ENCODE measurements around the gene AKT2.
A peak's percentile ranks its signal among the peaks of the same experiment; 100 is the strongest.

AKT2 gene

DNA sequence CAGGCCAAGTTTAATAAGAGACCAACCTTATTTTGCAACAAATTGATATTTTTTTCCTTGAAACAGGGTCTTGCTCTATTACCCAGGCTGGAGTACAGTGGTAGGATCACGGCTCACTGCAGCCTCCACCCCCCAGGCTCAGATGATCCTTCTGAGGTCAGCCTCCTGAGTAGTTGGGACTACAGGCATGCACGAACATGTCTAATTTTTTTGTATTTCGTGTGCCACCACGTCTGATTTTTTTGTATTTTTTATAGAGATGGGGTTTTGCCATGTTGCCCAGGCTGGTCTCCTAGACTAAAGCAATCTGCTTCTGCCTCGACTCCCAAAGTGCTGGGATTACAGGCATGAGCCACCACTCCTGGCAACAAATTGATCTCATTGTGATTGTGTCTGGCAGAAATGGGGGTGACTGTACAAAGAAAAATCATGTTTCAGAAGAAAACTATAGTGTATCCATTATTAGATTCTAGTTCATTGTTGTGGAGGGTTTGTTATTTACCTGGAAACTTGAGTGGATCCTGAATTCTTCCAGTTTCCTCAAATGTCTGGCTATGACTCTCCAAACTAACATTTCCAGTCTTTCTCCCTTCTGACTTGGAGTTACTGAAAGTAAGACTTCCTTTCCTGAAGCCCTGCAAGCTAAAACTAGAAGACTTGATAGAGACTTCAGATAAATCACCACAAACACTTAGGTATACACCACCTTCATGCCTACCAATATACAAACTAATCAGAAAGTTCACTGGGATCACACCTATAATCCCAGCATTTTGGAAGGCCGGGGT is 17.3 kb upstream of the AKT2 start:
- DNase-seq (ENCODE audit: low read depth, low spot score), result no peak
- Histone ChIP-seq H3K4me1 (ENCODE audit: control insufficient read depth, insufficient read depth, low read length) (no peaks in the 10 kb centered on the region), H3K36me3 (ENCODE audit: control insufficient read depth, insufficient read depth, low read length) (no peaks in the 10 kb centered on the region), H3K27me3 (ENCODE audit: control insufficient read depth, insufficient read depth, low read length) (no peaks in the 10 kb centered on the region), H3K9me3 (ENCODE audit: control insufficient read depth, insufficient read depth, low read length) (no peaks in the 10 kb centered on the region), H3K4me3 (ENCODE audit: low read length) (no peak overlapping the region), H3K27ac (ENCODE audit: low read length) (no peak overlapping the region)
- no CpG with 5 or more reads among the region's 6 CpGs for WGBS (ENCODE audit: insufficient coverage, insufficient read length)

DNA sequence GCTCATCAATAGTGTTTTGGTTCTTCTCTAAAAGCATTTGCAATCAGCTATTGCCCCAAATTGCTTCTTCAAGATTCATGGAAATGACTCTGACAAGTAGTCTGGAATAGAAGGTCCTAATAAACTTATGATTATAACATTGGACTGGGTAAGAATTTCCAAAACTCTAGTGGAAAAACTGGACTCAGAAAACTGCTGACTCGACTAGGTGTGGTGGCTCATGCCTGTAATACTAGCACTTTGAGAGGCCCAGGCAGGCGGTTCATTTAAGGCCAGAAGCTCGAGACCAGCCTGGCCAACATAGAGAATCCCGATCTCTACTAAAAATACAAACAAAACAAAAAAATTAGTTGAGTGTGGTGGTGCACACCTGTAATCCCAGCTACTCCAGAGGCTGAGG is 15.5 kb upstream of the AKT2 start:
- WGBS (ENCODE audit: insufficient coverage, insufficient read length), result no CpG with 5 or more reads among the region's 4 CpGs
- H3K36me3 ChIP-seq (ENCODE audit: control insufficient read depth, insufficient read depth, low read length), result no peaks in the 10 kb centered on the region

DNA sequence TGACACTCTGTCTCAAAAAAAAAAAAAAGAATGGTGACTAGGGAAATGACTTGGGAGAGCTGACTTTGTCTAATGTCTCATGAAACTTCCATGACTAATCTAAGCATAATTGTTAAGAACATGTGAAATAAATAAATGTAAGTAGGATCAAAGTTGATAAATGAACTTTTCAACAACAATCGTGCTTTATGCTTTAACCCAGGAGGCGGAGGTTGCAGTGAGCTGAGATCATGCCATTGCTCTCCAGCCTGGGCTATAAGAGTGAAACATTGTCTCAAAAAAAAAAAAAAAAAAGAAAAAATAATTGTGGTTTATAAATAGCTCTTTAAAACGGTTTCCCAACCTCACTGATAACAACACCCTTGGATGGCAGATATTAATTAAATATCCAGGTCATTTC is 12.9 kb upstream of the AKT2 start:
- no peaks in the 10 kb centered on the region for H3K9me3 ChIP-seq (ENCODE audit: control insufficient read depth, insufficient read depth, low read length)
- no peaks in the 10 kb centered on the region for H3K27me3 ChIP-seq (ENCODE audit: control insufficient read depth, insufficient read depth, low read length)
- no CpG with 5 or more reads among the region's 3 CpGs for WGBS (ENCODE audit: insufficient coverage, insufficient read length)
- H3K27ac ChIP-seq (ENCODE audit: low read length), result no peak overlapping the region
- H3K4me1 ChIP-seq (ENCODE audit: control insufficient read depth, insufficient read depth, low read length), result no peaks in the 10 kb centered on the region
- DNase-seq (ENCODE audit: low read depth, low spot score), result no peak
- no peaks in the 10 kb centered on the region for H3K36me3 ChIP-seq (ENCODE audit: control insufficient read depth, insufficient read depth, low read length)
- H3K4me3 ChIP-seq (ENCODE audit: low read length), result no peak overlapping the region

More for the DNA sequence above, 15.5 kb upstream of the AKT2 start:
- Histone ChIP-seq H3K27ac (ENCODE audit: low read length) (no peak overlapping the region), H3K27me3 (ENCODE audit: control insufficient read depth, insufficient read depth, low read length) (no peaks in the 10 kb centered on the region), H3K4me3 (ENCODE audit: low read length) (no peak overlapping the region), H3K9me3 (ENCODE audit: control insufficient read depth, insufficient read depth, low read length) (no peaks in the 10 kb centered on the region), H3K4me1 (ENCODE audit: control insufficient read depth, insufficient read depth, low read length) (no peaks in the 10 kb centered on the region)
- no peak for DNase-seq (ENCODE audit: low read depth, low spot score)

DNA sequence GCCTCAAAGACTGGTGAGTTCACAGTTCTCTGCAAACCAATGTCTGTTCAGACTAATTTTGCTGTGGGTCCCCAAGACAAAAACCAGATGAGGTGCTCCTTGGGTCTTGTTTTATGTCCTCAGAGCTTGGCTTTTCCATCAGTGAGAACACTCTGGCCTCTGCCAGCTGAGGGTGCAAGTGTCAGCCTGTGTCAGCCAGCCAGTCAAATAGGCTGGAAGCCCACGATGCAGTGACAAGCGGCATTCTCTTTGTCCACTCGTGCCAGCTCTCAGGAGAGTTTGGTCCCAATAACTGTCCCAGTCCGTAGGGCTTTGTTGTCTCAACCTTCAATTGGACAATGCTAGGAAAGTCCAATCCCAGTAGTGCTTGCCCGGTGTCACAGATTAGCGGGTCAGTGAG is 9.4 kb upstream of the AKT2 start:
- no CpG with 5 or more reads among the region's 6 CpGs for WGBS (ENCODE audit: insufficient coverage, insufficient read length)
- no peak overlapping the region for H3K4me3 ChIP-seq (ENCODE audit: low read length)
- H3K9me3 ChIP-seq (ENCODE audit: control insufficient read depth, insufficient read depth, low read length), result no peaks in the 10 kb centered on the region
- no peaks in the 10 kb centered on the region for H3K27me3 ChIP-seq (ENCODE audit: control insufficient read depth, insufficient read depth, low read length)
- H3K27ac ChIP-seq (ENCODE audit: low read length), result no peak overlapping the region
- no peak for DNase-seq (ENCODE audit: low read depth, low spot score)
- H3K36me3 ChIP-seq (ENCODE audit: control insufficient read depth, insufficient read depth, low read length), result no peaks in the 10 kb centered on the region
- no peaks in the 10 kb centered on the region for H3K4me1 ChIP-seq (ENCODE audit: control insufficient read depth, insufficient read depth, low read length)

DNA sequence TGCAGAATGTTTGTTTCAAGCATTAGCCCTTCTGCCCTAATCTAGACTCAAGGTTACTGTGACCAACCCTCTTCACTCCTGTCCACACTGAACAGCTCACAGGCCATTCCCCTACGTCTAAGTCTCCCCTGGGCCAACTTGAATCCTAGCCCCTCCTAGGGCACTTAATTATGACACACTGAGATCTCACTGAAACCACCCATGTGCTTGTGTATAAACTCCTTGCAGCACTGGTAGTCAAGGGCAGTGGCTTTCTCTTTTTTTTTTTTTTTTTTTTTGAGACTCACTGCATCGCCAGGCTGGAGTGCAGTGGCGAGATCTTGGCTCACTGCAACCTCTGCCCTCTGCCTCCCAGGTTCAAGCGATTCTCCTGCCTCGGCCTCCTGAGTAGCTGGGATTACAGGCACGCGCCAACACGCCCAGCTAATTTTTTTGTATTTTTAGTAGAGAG is 1.9 kb upstream of the AKT2 start:
- Histone ChIP-seq H3K4me3 (ENCODE audit: low read length) (no peak overlapping the region), H3K27ac (ENCODE audit: low read length) (no peak overlapping the region), H3K9me3 (ENCODE audit: control insufficient read depth, insufficient read depth, low read length) (no peaks in the 10 kb centered on the region), H3K4me1 (ENCODE audit: control insufficient read depth, insufficient read depth, low read length) (no peaks in the 10 kb centered on the region), H3K36me3 (ENCODE audit: control insufficient read depth, insufficient read depth, low read length) (no peaks in the 10 kb centered on the region), H3K27me3 (ENCODE audit: control insufficient read depth, insufficient read depth, low read length) (no peaks in the 10 kb centered on the region)
- WGBS (ENCODE audit: insufficient coverage, insufficient read length), result no CpG with 5 or more reads among the region's 8 CpGs
- no peak for DNase-seq (ENCODE audit: low read depth, low spot score)

DNA sequence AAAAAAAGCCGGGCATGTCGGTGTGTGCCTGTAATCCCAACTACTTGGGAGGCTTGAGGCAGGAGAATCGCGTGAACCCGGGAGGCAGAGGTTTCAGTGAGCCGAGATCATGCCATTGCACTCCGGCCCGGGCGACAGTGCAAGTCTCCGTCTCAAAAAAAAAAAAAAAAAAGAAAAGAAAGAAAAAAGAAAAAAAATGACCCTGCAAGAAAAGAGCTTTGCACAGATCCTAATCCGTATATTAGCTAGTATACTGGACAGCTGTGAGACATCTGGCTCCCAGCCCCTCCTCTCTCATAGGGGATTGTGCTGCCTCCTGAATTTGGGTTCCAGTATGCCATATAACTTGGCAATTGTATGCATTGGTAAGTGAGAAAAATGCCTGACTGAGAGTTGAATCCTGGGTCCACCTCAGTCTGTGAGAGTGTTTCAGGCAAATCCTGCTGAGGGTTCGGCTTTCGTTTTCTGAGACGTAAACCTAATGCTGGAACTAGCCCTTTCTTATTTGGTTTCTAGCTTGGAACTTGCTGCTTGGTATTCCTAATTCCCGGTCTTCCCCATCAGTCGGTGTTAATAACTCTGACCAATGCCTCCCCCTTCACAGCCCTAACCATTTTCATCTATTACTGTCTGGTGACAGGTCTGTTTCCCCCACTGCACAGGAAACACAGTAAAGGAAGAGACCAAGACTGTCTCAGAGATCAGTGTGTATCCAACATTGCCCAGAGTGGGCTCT is 1.3 kb upstream of the AKT2 start:
- no peak for DNase-seq (ENCODE audit: low read depth, low spot score)
- WGBS (ENCODE audit: insufficient coverage, insufficient read length), result no CpG with 5 or more reads among the region's 16 CpGs
- H3K4me1 ChIP-seq (ENCODE audit: control insufficient read depth, insufficient read depth, low read length), result no peaks in the 10 kb centered on the region
- no peaks in the 10 kb centered on the region for H3K9me3 ChIP-seq (ENCODE audit: control insufficient read depth, insufficient read depth, low read length)
- H3K36me3 ChIP-seq (ENCODE audit: control insufficient read depth, insufficient read depth, low read length), result no peaks in the 10 kb centered on the region
- H3K27ac ChIP-seq (ENCODE audit: low read length), result no peak overlapping the region
- no peak overlapping the region for H3K4me3 ChIP-seq (ENCODE audit: low read length)
- no peaks in the 10 kb centered on the region for H3K27me3 ChIP-seq (ENCODE audit: control insufficient read depth, insufficient read depth, low read length)

DNA sequence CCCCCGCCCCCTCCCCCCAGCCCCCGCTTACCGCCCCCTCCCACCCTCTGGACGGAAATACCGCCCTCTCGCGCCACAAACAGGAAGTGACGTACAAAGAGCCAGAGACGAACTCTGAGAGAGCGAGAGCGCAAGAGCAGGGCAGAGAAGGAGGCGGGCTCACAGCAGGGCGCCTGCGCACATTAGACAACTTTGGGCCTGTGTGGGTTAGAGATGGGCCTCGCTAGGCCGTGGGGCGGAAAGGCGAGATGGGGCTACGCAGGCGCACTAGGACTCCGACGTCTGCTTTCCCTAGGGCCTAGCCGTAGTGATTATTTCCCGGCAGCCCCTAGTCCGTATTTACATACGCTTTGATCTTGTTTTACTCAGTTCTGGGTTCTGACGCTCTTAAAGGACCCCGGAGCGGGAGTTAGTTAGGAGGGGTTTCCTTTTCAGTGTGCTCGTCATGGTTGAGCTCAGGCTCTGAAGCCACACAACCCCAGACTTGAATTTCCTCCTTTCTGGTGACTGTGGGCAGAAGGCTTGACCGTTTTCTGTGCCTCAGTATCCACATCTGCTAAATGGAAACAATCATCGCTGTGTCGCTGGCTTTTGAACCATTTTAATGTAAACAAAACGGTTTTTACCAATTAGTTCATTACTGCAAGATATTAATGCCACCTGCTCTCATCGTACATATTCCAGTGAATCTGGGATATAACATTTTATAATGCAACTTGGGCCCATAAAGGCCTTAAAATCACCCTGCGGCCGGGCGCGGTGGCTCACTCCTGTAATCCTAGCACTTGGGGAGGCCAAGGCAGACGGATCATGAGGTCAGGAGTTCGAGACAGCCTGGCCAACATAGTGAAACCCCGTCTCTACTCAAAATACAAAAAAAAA is 449 bp upstream of the AKT2 start:
- no peaks in the 10 kb centered on the region for H3K4me1 ChIP-seq (ENCODE audit: control insufficient read depth, insufficient read depth, low read length)
- H3K36me3 ChIP-seq (ENCODE audit: control insufficient read depth, insufficient read depth, low read length), result no peaks in the 10 kb centered on the region
- no peaks in the 10 kb centered on the region for H3K9me3 ChIP-seq (ENCODE audit: control insufficient read depth, insufficient read depth, low read length)
- peak; percentile 98 for DNase-seq (ENCODE audit: low read depth, low spot score)
- no peaks in the 10 kb centered on the region for H3K27me3 ChIP-seq (ENCODE audit: control insufficient read depth, insufficient read depth, low read length)
- no peak overlapping the region for H3K27ac ChIP-seq (ENCODE audit: low read length)
- WGBS (ENCODE audit: insufficient coverage, insufficient read length), result no CpG with 5 or more reads among the region's 42 CpGs
- H3K4me3 ChIP-seq (ENCODE audit: low read length), result peak overlapping the region; percentile 75; the same call in 1 of the 2 replicates

DNA sequence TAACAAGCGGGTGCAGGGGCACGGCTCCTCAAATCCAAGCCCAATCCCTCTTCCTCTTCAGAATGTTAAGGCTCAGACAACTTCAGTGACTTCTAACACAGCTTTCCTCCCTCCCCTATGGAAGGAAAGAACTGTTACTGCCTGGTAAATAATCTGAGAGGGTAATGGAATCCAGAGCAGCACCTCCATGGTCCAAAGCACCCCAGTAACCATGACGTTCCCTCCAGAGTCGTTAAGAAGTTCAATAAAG is 969 bp downstream of the AKT2 start:
- Histone ChIP-seq H3K4me1 (ENCODE audit: control insufficient read depth, insufficient read depth, low read length) (peaks cover 4% of the 10 kb centered on the region; the same call in 1 of the 2 replicates), H3K27me3 (ENCODE audit: control insufficient read depth, insufficient read depth, low read length) (no peaks in the 10 kb centered on the region), H3K9me3 (ENCODE audit: control insufficient read depth, insufficient read depth, low read length) (no peaks in the 10 kb centered on the region), H3K36me3 (ENCODE audit: control insufficient read depth, insufficient read depth, low read length) (no peaks in the 10 kb centered on the region), H3K27ac (ENCODE audit: low read length) (no peak overlapping the region), H3K4me3 (ENCODE audit: low read length) (peak overlapping the region; percentile 75; the same call in 1 of the 2 replicates)
- WGBS (ENCODE audit: insufficient coverage, insufficient read length), result no CpG with 5 or more reads among the region's 4 CpGs
- no peak for DNase-seq (ENCODE audit: low read depth, low spot score)

DNA sequence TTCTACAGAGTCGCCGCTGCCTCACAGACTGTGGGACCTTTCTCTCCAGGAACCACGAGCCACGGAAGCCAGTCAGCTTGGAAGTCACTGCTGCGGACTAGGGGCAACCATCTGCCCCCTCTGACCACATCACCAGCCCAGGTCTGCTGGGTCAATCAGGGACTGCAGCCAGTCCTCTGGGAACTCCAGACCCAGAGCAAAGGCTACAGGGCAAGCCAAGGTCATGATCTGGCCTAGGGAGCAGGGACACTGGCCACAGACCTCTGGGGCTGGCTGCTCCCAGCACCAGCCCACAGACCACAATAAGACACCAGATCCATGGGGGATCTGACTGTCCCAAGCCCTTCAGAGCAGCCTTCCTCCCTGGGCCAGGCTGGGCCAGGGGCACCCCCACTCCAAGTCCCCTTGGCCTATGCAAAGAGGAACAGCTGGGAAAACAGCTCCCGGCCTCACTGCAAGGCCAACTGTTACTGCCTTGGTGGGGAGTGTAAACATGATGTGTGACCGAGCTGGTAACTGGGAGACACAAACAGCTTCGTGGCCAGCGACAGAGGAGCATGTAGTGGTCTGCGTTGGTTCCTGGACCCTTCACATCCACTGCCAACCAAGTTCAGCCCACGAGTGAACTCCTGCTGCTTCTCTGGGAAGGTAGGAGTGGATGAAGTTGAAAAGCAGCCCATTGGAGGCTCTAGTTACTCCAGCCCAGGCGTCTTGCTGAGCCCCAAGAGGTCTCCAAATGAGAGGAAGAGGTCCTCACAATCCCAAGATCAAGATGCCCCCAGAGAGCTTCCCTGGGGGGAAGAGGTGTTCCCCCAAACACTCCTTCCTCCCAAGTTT is 1.5 kb downstream of the AKT2 start:
- Histone ChIP-seq H3K9me3 (ENCODE audit: control insufficient read depth, insufficient read depth, low read length) (no peaks in the 10 kb centered on the region), H3K4me1 (ENCODE audit: control insufficient read depth, insufficient read depth, low read length) (peaks cover 4% of the 10 kb centered on the region; the same call in 1 of the 2 replicates), H3K27ac (ENCODE audit: low read length) (no peak overlapping the region), H3K27me3 (ENCODE audit: control insufficient read depth, insufficient read depth, low read length) (no peaks in the 10 kb centered on the region), H3K36me3 (ENCODE audit: control insufficient read depth, insufficient read depth, low read length) (no peaks in the 10 kb centered on the region), H3K4me3 (ENCODE audit: low read length) (peak overlapping the region; percentile 75; the same call in 1 of the 2 replicates)
- no peak for DNase-seq (ENCODE audit: low read depth, low spot score)
- WGBS (ENCODE audit: insufficient coverage, insufficient read length), result no CpG with 5 or more reads among the region's 12 CpGs

DNA sequence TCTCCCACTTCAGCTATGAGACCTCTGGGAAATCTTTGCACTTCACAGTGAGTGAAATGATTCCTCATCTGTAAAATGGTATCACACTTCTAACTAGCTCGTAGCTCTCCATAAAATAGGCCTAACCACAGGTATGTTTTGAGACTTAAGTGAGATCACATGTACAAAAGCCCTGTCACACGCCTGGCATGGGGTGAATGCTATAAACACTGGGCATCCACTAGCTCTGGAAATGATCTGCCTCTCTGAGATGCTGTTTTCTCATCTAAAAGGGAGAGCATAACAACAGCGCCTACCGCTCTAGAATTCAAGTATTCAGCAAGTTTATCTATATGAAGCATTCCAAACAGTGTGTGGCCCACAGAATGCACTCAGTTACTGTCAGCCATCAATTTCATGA is 2.2 kb downstream of the AKT2 start:
- no peak overlapping the region for H3K27ac ChIP-seq (ENCODE audit: low read length)
- H3K27me3 ChIP-seq (ENCODE audit: control insufficient read depth, insufficient read depth, low read length), result no peaks in the 10 kb centered on the region
- peaks cover 4% of the 10 kb centered on the region; the same call in 1 of the 2 replicates for H3K4me1 ChIP-seq (ENCODE audit: control insufficient read depth, insufficient read depth, low read length)
- WGBS (ENCODE audit: insufficient coverage, insufficient read length), result no CpG with 5 or more reads among the region's 4 CpGs
- no peaks in the 10 kb centered on the region for H3K9me3 ChIP-seq (ENCODE audit: control insufficient read depth, insufficient read depth, low read length)
- H3K4me3 ChIP-seq (ENCODE audit: low read length), result no peak overlapping the region
- DNase-seq (ENCODE audit: low read depth, low spot score), result no peak
- no peaks in the 10 kb centered on the region for H3K36me3 ChIP-seq (ENCODE audit: control insufficient read depth, insufficient read depth, low read length)
